ENCODE results near the gene SPATA31D1.
A peak's percentile ranks its signal among the peaks of the same experiment; 100 is the strongest.

SPATA31D1 gene

DNA sequence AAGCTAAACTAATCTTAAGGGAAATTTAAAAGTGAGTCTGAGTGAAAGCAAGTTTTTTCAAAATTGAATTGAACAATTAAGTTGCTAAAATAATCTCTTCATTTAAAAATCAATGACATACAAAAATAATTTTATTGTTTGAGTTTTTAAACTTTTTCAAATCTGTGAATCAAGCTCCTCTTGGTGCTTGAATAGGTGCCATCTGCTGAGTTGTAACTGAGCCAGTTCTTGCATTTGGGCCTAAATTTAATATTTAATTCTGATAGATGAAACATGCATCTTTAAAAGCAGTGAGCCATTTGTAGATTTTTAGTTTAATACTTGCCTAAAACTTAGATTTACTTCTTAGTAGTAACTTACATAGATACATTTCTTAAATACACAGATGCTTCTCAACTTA, 31.8 kb downstream of the SPATA31D1 start:
- Histone ChIP-seq H3K4me3 (ENCODE audit: low read length in 2 of 2) (no peak overlapping the region), H3K9me3 (ENCODE audit: control insufficient read depth in 2 of 2, low read length in 2 of 2) (no peaks in the 10 kb centered on the region), H3K36me3 (ENCODE audit: control insufficient read depth in 2 of 2, insufficient read depth in 2 of 2, low read length in 2 of 2) (no peaks in the 10 kb centered on the region), H3K27me3 (ENCODE audit: control insufficient read depth in 1 of 2, insufficient read depth in 2 of 2, low read length in 2 of 2) (no peaks in the 10 kb centered on the region), H3K27ac (ENCODE audit: low read length) (no peak overlapping the region), H3K4me1 (ENCODE audit: control insufficient read depth, insufficient read depth, low read length) (no peaks in the 10 kb centered on the region), H3K9ac (ENCODE audit: low read length in 2 of 2) (no peak overlapping the region)

DNA sequence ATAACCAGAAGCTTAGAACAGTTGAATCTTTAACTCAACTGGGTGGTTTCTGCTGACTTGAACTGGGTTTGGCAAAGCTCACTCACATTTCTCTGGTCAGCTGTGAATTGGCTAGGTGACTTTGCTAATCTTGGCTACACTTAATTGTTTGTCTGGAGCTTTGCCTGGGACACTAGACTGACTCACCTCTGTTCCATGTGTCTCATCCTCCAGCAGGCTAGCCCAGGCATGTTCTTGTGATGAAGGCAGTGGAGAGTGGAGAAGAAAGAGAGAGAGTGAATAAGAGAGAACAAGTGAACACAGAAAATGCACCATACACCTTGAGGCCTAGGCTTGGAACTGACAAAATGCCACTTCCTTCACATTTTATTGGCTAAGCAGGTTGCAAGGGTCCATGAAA, 32.6 kb downstream of the SPATA31D1 start:
- Histone ChIP-seq H3K4me1 (ENCODE audit: control insufficient read depth, insufficient read depth, low read length) (no peaks in the 10 kb centered on the region), H3K9ac (ENCODE audit: low read length in 2 of 2) (no peak overlapping the region), H3K4me3 (ENCODE audit: low read length in 2 of 2) (peak overlapping the region in 1 of 2 donors; percentile 12), H3K36me3 (ENCODE audit: control insufficient read depth in 2 of 2, insufficient read depth in 2 of 2, low read length in 2 of 2) (no peaks in the 10 kb centered on the region), H3K27ac (ENCODE audit: low read length) (no peak overlapping the region), H3K9me3 (ENCODE audit: control insufficient read depth in 2 of 2, low read length in 2 of 2) (no peaks in the 10 kb centered on the region), H3K27me3 (ENCODE audit: control insufficient read depth in 1 of 2, insufficient read depth in 2 of 2, low read length in 2 of 2) (no peaks in the 10 kb centered on the region)

DNA sequence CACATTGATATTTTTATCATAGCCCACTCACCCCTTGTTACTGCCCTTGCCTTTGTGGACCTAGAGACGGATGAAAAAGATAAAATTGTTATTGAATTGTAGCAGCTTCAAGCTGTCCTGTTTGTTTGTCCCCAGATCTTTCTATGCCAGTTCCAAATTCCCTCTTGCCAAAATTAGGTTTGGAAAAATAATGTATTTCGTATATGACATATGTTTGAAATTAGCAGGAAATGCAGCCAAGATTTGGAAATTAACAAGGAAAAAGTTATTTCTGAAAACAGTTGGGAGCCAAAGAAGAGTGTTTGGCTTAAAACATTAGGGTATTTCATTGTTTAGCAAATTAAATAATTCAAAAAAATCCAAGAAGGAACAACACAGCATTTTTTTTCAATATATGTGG, 33.5 kb downstream of the SPATA31D1 start:
- Histone ChIP-seq H3K27ac (ENCODE audit: low read length) (no peak overlapping the region), H3K27me3 (ENCODE audit: control insufficient read depth in 1 of 2, insufficient read depth in 2 of 2, low read length in 2 of 2) (no peaks in the 10 kb centered on the region), H3K9ac (ENCODE audit: low read length in 2 of 2) (no peak overlapping the region), H3K4me3 (ENCODE audit: low read length in 2 of 2) (no peak overlapping the region), H3K36me3 (ENCODE audit: control insufficient read depth in 2 of 2, insufficient read depth in 2 of 2, low read length in 2 of 2) (no peaks in the 10 kb centered on the region), H3K9me3 (ENCODE audit: control insufficient read depth in 2 of 2, low read length in 2 of 2) (no peaks in the 10 kb centered on the region), H3K4me1 (ENCODE audit: control insufficient read depth, insufficient read depth, low read length) (no peaks in the 10 kb centered on the region)

DNA sequence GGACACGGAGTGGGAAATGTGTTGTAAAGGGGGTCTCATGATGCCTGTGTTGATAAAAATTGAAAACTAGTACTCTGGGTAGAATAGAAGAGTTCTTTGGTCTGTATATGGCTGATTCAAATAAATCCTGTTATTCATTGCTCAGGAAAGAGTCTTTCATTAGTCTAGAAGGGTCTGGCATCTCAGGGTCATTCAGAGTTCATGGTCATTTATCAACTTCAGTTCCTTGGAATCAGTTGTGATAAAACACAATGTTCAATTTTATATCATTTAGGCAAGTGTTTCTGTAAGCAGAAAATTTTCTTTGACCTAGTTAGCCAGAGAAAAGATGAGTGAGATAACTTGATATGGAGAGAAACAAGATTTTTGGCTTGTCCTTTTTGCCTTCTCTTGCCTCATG, 36.3 kb downstream of the SPATA31D1 start:
- H3K9ac ChIP-seq (ENCODE audit: low read length in 2 of 2): no peak overlapping the region
- no peak overlapping the region for H3K27ac ChIP-seq (ENCODE audit: low read length)
- H3K4me1 ChIP-seq (ENCODE audit: control insufficient read depth, insufficient read depth, low read length): no peaks in the 10 kb centered on the region
- no peaks in the 10 kb centered on the region for H3K36me3 ChIP-seq (ENCODE audit: control insufficient read depth in 2 of 2, insufficient read depth in 2 of 2, low read length in 2 of 2)
- no peaks in the 10 kb centered on the region for H3K27me3 ChIP-seq (ENCODE audit: control insufficient read depth in 1 of 2, insufficient read depth in 2 of 2, low read length in 2 of 2)
- H3K9me3 ChIP-seq (ENCODE audit: control insufficient read depth in 2 of 2, low read length in 2 of 2): no peaks in the 10 kb centered on the region
- H3K4me3 ChIP-seq (ENCODE audit: low read length in 2 of 2): no peak overlapping the region

DNA sequence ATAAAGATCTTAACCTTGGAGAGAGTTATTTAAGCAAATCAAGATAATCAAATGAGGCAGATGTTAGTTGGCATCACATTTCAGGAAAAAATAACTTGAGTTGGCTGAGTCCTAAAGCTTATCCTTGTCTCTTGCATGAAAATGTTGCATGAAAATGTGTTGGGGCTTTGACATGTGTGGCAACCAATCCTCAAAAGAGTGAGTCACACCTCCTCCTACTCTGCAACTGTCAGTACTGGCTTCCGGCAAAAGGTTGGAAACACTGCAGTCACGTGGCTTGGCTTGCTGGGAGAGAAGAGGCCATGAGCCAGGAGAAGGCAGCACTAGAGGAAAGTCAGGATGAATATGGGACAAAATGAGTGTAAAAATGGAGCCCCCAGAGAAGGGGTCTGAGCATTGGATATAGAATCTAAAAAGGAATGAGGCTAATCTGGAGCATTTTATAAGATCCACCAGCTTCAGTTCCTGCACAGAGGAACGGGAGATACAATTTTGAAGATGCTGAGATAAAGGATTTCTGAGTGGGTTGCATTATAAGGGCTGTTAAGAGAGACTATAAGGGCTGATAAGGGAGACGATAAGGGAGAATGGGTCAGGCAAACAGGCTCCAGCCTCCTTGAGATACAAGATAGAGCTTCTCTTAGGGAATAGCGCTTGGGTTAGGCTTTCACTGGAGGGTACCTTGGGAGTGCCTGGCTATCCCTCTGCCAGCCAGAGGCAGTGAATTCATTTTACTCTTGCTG, 43.1 kb downstream of the SPATA31D1 start:
- no peaks in the 10 kb centered on the region for H3K27me3 ChIP-seq (ENCODE audit: control insufficient read depth in 1 of 2, insufficient read depth in 2 of 2, low read length in 2 of 2)
- no peaks in the 10 kb centered on the region for H3K36me3 ChIP-seq (ENCODE audit: control insufficient read depth in 2 of 2, insufficient read depth in 2 of 2, low read length in 2 of 2)
- no peaks in the 10 kb centered on the region for H3K4me1 ChIP-seq (ENCODE audit: control insufficient read depth, insufficient read depth, low read length)
- no peak overlapping the region for H3K9ac ChIP-seq (ENCODE audit: low read length in 2 of 2)
- H3K9me3 ChIP-seq (ENCODE audit: control insufficient read depth in 2 of 2, low read length in 2 of 2): no peaks in the 10 kb centered on the region
- H3K27ac ChIP-seq (ENCODE audit: low read length): no peak overlapping the region
- no peak overlapping the region for H3K4me3 ChIP-seq (ENCODE audit: low read length in 2 of 2)

DNA sequence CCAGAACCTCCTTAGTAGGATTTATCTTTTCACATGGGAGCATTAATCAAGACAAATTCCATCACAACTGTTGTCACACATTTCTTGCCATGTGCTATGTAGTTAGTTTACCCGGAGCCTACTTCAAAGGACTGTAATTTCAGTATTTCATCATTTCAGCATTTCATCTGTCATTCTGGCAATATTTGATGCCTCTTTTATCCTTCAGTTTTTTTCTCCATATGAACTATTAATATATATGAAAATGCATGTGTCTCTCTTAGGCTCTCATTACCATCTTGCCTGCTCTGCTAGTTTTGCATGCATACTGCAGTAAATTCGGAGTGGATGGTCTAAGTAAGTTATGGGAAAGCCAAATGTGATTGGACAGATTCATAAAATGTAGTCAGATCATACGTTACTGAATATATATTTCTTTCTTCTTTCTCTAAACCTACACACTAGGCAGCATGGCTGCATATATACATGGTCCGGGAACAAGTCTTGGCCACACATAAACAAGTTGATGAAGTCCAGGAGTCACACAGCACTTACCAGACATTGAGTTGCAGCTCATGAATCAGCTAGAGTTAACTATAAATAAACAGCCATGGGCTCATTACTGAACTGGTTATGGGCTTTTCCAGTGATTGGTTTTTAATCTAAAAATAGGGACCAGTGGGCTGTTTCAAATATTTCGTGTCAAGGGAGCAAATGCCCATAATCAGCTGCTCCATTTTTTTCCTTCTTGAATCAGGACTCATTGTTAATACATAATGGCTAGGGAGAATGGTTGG, 46.6 kb downstream of the SPATA31D1 start:
- H3K27me3 ChIP-seq (ENCODE audit: control insufficient read depth in 1 of 2, insufficient read depth in 2 of 2, low read length in 2 of 2): no peaks in the 10 kb centered on the region
- H3K4me3 ChIP-seq (ENCODE audit: low read length in 2 of 2): no peak overlapping the region
- no peaks in the 10 kb centered on the region for H3K9me3 ChIP-seq (ENCODE audit: control insufficient read depth in 2 of 2, low read length in 2 of 2)
- no peak overlapping the region for H3K9ac ChIP-seq (ENCODE audit: low read length in 2 of 2)
- no peaks in the 10 kb centered on the region for H3K4me1 ChIP-seq (ENCODE audit: control insufficient read depth, insufficient read depth, low read length)
- H3K27ac ChIP-seq (ENCODE audit: low read length): no peak overlapping the region
- no peaks in the 10 kb centered on the region for H3K36me3 ChIP-seq (ENCODE audit: control insufficient read depth in 2 of 2, insufficient read depth in 2 of 2, low read length in 2 of 2)

DNA sequence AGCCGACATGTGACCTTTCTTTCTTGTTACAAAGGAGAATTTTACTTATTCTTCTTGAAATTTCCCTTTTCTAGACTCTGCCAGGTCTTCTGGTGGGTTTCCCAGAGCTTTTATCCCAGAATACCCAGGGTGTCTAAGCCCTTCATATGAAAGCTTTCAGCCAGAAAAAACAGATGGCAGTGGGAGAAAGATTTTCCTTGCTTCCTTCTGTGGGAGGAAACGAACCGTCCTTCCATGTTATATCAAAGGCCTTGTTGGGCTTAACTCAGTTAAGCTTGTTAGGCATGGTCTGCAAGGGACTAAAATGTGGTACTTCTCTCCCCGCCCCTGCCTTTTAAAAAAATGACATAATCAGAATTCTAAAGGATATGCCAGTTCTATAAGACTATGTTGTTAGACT, 47.5 kb downstream of the SPATA31D1 start:
- H3K27ac ChIP-seq (ENCODE audit: low read length): no peak overlapping the region
- no peaks in the 10 kb centered on the region for H3K4me1 ChIP-seq (ENCODE audit: control insufficient read depth, insufficient read depth, low read length)
- H3K27me3 ChIP-seq (ENCODE audit: control insufficient read depth in 1 of 2, insufficient read depth in 2 of 2, low read length in 2 of 2): no peaks in the 10 kb centered on the region
- no peak overlapping the region for H3K4me3 ChIP-seq (ENCODE audit: low read length in 2 of 2)
- H3K36me3 ChIP-seq (ENCODE audit: control insufficient read depth in 2 of 2, insufficient read depth in 2 of 2, low read length in 2 of 2): no peaks in the 10 kb centered on the region
- H3K9ac ChIP-seq (ENCODE audit: low read length in 2 of 2): no peak overlapping the region
- H3K9me3 ChIP-seq (ENCODE audit: control insufficient read depth in 2 of 2, low read length in 2 of 2): no peaks in the 10 kb centered on the region

DNA sequence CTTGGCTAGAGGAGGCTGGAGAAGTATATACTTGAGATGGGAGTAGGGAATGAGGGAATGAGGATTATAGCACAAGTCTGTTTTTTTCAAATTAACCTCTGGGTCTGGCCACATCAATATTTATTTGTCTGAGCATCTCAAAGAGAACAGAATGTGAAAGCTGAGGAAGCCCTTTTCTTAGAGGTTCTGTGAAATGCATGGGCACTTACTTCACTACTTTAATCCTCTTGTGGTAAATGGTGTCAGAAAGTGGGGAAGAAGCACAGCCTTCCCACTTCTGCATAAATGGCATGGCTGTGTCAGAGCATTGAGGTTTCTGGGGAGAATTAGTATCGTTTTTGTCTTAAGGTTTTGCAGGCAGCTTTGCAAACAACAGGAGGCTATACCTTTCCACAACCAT, 48.6 kb downstream of the SPATA31D1 start:
- Histone ChIP-seq H3K27ac (ENCODE audit: low read length) (no peak overlapping the region), H3K27me3 (ENCODE audit: control insufficient read depth in 1 of 2, insufficient read depth in 2 of 2, low read length in 2 of 2) (no peaks in the 10 kb centered on the region), H3K9ac (ENCODE audit: low read length in 2 of 2) (no peak overlapping the region), H3K36me3 (ENCODE audit: control insufficient read depth in 2 of 2, insufficient read depth in 2 of 2, low read length in 2 of 2) (no peaks in the 10 kb centered on the region), H3K9me3 (ENCODE audit: control insufficient read depth in 2 of 2, low read length in 2 of 2) (no peaks in the 10 kb centered on the region), H3K4me3 (ENCODE audit: low read length in 2 of 2) (no peak overlapping the region), H3K4me1 (ENCODE audit: control insufficient read depth, insufficient read depth, low read length) (no peaks in the 10 kb centered on the region)

DNA sequence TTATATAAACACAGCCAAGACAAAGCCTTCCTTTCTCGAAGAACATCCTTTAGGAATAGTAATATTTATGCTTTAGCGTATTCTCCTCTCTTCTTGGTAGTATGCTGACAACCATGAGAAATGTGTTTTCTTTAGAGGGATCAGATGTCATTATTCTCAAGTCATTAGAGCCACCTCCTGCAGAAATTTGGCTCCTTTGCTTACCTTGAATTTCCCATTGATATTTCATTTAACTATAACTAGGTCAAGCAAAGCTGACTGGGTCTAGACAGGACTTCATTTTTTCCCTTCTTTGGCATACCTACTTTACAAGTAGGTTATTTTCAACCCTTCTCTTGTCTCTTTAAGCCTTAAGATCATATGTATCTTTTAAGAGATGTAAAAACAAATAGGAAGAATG, 50.3 kb downstream of the SPATA31D1 start:
- H3K9me3 ChIP-seq (ENCODE audit: control insufficient read depth in 2 of 2, low read length in 2 of 2): no peaks in the 10 kb centered on the region
- no peak overlapping the region for H3K9ac ChIP-seq (ENCODE audit: low read length in 2 of 2)
- no peak overlapping the region for H3K4me3 ChIP-seq (ENCODE audit: low read length in 2 of 2)
- H3K27ac ChIP-seq (ENCODE audit: low read length): no peak overlapping the region
- no peaks in the 10 kb centered on the region for H3K27me3 ChIP-seq (ENCODE audit: control insufficient read depth in 1 of 2, insufficient read depth in 2 of 2, low read length in 2 of 2)
- no peaks in the 10 kb centered on the region for H3K4me1 ChIP-seq (ENCODE audit: control insufficient read depth, insufficient read depth, low read length)
- no peaks in the 10 kb centered on the region for H3K36me3 ChIP-seq (ENCODE audit: control insufficient read depth in 2 of 2, insufficient read depth in 2 of 2, low read length in 2 of 2)

Measured in stomach smooth muscle (tissue), 2 donors.